Measurements from ENCODE around the gene ATP5MC2.
"Not testable (repeated sequence)": the region's sequence is repeated elsewhere in the genome, so short reads cannot be mapped to it uniquely, and the experiment has no call there.

ATP5MC2 gene

DNA sequence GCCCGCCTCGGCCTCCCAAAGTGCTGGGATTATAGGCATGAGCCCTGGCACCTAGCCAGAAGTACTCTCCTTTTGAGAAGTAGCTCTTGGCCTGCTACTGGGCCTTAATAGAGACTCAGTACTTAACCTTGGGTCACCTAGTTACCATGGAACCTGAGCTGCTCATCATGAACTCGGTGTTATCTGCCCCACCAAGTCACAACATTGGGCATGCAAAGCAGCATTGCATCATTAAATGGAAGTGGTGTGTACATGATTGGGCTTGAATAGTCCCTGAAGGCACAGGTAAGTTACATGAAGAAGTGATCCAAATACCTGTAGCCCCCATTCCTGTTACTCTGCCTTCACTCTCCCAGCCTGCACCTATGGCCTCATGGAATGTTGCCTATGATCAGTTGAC, 31.8 kb downstream of the ATP5MC2 start:
- DNase-seq: no peak

DNA sequence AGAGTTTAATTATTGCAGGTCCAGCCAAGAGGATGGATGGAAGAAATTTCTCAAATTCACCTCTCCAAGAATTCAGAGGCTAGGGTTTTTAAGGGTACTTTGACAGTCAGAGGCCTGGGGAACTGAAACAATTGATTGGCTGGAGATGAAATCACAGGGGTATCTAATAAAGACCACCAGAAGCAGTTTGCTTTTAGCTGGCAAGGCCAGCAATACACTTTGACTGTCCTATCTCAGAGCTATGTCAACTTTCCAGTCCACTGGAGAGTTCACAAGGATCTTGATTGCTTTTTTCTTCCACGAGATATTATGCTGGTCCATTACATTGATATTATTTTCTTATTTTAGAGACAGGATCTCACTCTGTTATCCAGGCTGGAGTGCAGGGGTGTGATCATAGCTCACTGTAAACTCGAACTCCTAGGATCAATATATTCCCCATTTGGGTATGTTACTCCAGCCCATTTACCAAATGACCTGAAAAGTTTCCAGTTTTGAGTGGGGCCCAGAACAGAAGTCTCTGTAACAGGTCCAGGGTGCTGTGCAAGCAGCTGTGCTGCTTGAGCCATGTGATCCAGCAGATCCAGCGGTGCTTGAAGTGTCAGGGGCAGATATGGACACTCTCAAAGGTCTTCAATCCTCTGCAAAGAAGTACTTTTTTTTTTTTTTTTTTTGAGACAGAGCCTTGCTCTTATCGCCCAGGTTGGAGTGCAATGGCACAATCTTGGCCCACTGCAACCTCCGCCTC, 32.5 kb downstream of the ATP5MC2 start:
- DNase-seq: no peak

DNA sequence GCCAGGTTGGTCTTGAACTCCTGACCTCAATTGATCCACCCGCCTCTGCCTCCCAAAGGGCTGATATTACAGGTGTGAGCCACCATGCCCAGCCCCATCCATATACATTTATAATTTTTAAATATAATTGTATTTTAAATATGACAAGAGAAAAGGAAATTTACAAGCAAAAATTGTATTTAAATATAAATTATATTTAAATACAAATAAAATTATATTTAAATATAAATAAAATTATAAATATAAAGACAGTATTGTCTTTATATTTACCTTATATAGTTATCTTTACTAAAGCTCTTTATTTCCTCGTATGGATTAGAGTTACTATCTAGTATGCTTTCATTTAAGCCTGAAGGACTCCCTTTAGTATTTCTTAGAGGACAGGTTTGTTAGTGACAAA, 37.8 kb downstream of the ATP5MC2 start:
- no peak for DNase-seq

DNA sequence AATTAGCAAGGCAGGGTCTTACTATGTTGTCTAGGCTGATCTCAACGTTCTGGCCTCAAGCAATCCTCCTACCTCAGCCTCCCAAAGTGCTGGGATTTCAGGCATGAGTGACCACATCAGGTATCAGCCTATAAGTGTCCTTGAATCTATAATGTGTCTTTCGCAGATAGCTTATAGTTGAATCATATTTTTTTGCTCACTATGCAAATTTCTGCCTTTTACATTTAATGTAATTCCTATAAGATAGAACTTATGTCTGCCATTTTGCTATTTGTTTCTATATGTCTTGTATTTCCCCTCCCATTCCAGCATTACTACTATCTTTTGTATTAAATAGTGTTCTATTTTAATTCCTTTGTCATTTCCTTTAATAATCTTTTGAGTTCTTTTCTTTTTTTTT, 39.2 kb downstream of the ATP5MC2 start:
- no peak for DNase-seq

DNA sequence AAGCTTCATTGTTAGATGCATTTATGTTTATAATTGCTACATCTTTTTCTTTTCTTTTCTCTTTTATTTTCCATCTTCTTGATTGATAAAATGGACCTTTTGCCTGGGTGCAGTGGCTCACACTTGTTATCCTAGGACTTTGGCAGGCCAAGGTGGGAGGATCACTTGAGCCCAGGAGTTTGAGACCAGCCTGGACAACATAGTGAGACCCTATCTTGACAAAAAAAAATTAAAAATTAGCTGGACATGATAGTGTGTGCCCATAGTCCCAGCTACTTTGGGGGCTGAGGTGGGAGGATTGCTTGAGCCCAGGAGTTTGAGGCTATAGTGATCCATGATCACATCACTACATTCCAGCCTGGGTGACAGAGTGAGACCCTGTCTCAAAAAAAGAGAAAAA, 40.2 kb downstream of the ATP5MC2 start:
- not testable (repeated sequence) for DNase-seq

DNA sequence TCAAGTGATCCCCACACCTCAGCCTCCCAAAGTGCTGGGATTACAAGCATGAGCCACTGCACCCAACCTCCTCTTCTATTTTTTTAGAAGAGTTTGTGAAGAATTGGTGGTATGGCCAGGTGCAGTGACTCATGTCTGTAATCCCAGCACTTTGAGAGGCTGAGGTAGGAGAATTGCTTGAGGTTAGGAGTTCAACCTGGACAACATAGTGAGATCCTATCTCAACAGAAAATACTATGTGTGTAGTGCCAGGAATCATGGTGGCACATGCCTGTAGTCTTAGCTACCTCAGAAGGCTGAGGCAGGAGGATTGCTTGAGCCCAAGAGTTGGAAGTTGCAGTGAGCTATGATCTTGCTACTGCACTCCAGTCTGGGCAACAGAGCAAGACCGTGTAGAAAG, 44.2 kb downstream of the ATP5MC2 start:
- DNase-seq: no peak

DNA sequence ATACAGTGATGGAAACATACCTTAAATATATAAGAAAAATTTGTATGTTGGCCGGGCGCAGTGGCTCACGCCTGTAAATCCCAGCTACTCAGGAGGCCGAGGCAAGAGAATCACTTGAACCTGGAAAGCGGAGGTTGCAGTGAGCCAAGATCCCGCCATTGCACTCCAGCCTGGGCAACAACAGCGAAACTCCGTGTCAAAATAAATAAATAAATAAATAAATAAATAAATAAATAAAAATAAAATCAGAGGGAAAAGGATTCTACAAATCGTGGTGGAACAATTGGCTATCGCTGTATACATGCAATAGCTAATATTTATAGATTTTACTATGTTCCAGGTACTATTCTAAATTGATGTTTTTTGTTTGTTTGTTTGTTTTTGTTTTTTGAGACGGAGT, 48.0 kb downstream of the ATP5MC2 start:
- no peak for DNase-seq

DNA sequence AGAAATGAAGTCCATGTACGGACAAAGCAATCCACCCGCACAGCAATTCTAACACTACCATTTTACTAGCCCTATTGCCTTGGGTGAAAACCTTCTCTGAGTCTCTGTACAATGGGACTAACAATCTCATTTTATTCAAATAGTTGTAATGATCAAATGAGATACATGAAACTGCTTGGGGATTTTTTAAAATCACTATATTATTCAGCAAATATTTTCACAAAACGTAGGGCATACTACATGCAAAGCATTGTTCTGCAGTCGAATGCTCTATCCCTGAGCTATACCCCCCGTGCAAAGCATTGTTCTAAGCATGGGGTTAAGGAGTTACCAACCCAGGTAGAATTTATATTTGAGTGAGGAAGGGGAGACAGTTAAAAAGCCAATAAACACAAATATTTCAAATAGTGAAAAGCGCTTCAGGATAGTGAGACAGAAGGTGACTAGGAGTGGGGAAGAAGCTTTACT, 49.1 kb downstream of the ATP5MC2 start:
- peak; percentile 49 for DNase-seq

DNA sequence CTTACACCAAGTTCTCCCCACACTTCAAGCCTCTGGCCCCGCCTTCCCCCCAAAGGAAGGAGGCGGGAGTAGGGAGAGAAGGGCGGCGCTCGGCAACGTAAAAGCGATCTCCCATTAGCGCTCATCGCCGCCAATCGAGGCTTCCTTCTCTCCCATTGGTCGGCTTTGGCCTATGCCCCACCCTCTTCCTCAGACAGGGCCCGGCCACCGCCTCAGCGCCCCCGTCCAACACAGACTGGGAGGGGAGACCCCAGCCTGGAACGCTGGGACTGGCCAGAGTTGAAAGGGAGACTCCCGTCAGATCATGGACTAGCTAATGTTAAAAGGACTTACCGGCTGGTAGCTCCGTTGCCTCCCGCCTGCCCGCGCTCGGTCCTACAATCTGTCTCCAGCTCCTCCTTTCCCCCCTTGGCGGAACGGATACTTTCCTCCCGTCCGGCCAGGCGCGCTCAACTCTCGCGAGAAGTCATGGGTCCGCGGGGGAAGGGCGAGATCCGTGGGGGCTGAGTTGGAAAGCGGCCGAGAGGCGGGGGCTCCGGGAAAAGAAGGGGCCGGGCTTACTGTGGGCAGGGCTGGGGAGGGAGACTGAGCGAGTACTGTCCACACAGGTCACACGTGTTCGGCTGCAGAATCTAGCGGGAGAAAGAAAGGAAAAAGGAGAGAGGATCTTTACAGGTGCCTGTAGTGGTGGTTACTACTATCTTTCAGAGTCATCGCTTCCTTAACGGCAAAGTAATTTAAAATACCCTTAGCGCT, 49.8 kb downstream of the ATP5MC2 start, which contains the start of gene ATF7:
Gene ATF7, minus strand, starts transcription at position 437 of the 756 bp plus-strand sequence. CDS start 25,382 bp downstream, outside the sequence.
- DNase-seq: peak; percentile 98

DNA sequence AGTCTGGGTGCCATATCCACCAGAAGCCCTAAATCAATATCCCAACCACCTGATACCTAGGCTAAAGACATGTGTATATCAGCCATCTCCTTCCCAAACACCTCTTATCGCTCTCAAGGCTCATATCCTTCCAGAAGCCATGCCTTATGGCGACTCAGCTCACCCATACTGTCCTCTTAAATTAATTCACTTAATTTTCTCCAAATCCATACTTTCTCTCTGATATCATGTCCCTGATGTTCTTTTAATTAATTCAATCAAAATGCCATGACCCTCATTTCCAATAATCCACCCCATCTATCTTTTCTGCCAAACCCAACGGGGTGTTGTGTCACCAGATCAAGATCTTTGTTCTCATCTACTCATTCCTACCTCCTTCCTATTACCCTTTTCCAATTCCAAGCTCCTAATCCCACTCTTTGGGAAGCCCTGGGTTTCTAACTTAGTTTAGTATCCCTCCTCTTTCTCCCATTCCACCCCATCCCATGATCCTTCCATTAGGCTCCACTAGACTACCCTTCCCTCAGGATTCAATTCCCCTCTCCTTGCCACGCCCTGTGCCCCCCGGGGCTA, 50.4 kb downstream of the ATP5MC2 start:
- no peak for DNase-seq

DNA sequence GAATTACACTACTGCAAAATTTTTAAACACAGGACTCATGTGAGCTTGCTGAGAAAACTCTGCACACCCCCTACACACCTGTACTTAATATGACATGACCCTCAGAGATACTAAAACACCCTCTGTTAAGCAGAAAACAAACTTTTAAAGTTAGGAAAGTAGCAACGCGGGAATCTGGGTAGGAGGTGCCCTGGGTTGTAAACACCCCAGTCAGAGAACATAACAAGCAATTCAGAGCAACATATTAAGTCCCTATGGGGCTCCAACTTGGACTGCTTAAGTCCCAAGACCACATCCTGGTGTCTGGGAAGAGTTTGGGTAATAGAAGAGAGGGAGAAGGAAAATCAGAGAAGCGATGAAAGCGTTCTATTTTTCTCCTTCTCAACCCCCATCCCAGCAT, 50.9 kb downstream of the ATP5MC2 start:
- DNase-seq: no peak

DNA sequence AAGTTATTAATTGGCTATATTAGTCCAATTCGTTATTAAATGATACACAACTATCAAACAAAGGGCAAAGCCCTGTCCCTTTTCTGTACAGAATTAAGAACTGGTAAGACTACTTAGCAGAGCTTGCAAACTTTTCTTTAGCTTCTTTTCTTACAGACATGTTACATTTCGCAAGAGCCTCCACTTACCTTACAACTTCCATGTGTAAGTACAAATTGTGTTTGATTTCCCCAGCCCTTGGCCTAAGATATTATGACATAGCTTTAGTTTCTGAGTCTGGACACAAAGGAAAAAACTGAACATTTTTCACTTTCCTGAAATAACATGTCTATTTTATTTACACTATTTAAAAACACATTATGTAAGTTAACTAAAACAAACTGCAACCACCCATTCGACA, 51.4 kb downstream of the ATP5MC2 start:
- no peak for DNase-seq

DNA sequence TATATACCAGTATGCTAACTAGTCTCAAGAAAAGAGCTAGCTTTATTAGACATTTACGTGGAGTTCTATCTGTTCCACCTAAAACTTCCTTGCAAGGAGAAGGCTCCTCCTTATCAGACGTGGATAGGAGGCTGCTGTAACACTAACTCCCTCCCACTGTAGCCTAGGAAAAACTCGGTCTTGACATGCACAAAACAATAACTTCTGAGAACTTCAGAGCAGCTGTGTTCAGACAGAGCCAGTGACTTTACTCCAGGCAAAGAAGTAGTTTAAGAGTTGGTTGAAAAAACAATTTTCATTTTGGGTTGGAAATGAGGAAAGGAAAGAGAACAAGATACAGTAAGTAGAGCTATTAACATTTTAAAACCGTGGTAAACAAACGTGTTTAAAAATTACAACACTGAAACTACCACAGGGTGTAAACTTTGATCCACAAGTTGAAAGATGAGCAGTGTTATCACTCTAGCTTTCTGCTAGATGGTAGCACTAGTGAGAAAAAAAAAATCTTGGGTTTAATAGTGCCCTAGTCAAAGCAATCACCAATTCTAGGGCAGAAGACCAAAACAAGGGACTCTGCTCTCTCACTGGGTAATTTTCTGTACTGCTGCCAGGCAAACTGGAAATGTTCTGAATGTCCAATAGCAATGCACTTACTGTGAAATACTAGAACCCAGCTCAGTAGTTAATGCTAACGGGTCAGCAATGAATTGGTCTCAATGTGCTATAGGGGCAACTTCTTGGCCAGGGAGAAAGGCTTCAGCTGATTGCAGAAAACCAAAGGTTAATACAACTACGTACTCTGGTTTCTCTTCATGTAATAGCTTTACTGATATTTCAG, 52.1 kb downstream of the ATP5MC2 start:
- DNase-seq: no peak

DNA sequence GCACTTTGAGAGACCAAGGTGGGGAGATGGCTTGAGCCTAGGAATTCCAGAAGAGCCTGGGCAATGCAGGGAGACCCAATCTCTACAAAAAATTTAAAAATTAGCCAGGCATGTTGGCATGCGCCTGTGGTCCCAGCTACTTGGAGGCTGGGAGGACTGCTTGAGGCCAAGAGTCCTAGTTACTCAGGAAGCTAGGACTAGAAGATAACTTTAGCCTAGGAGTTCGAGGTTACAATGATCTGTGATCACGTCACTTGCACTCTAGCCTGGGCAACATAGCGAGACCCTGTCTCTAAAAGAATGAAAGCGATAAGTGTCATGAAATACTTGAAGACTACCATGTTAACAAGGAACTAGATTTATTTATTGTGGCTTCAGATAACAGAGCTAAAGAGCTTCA, 53.2 kb downstream of the ATP5MC2 start:
- no peak for DNase-seq

DNA sequence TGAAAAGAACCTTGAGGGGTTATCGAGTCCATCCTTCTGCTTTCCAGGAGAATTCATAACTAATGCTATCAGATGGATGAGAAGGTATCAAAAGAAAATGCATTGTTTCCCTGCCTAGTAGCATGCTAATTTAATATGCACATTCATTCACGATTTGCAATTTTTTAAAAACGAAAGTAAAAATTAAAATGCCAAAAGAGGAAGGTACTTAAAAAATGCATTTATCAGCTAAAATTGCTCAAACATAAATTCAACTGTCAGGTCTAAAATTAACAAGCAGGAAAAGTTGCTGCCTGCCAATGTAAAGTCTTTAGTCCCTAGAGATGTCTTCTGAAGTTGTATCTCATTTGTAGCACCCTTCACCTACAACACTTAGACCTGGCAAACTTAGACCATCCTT, 57.6 kb downstream of the ATP5MC2 start:
- DNase-seq: no peak

DNA sequence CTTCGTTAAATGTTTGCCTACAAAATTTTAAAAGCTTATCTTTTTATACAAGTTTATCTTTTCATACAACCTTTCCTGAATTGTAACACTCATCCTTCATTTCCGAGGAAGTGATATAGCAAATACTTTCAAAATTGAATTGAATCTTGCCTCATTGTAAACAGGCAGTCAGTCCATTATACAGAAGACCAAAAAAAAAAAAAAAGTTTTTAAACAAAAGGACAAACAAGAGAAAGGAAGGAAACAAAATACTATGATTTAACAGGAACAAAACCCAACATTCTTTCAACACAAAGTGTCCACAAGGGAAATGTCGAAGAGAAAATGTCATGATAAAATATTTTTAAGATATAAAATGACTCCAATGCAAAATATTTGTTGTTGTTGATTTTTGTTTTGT, 58.2 kb downstream of the ATP5MC2 start:
- DNase-seq: no peak

DNA sequence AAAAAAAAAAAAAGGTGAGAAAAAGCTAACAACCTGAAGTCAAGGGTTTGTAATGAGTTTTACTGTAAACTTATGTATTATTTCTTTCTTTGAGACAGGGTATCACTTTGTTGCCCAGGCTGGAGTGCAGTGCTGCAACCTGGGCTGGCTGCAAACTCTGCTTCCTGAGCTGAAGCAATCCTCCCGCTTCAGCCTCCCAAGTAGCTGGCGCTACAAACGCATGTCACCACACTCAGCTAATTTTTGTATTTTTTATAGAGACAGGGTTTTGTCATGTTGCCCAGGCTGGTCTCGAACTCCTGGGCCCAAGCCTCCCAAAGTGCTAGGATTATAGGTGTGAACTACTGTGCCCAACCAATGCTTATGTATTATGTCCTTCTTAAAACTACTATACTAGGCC, 58.9 kb downstream of the ATP5MC2 start:
- DNase-seq: no peak

Data from DMS53 (cell line).